Activated CD4-positive, alpha-beta T cell treated with anti-CD3 and anti-CD28 coated beads for 36 hours (primary cell): Measurements from ENCODE around the gene SEC23IP. TPM values are rescaled to one million over a fixed set of nuclear protein-coding genes. Genes with fewer than 3 reads are reported as not detected.
"Not testable (repeated sequence)": the region's sequence is repeated elsewhere in the genome, so short reads cannot be mapped to it uniquely, and the experiment has no call there.

Experiments
- ATAC-seq: fragments of 200-7000 bp; cut with Tn5 transposase; one replicate; pipeline ENCODE4 v1.10.0; 2021; ENCODE audit warnings: mild to moderate bottlenecking, moderate library complexity
- CTCF ChIA-PET: fragments of 350-600 bp; sonication (Branson Sonifier 250); formaldehyde crosslinking; loops from one replicate; lab custom pipeline; 2021; ENCODE audit warnings: antibody characterized with exemption; lab: Charles Lee
- POLR2A ChIA-PET: fragments of 350-600 bp; sonication (Branson Sonifier 250); formaldehyde crosslinking; loops from one replicate; lab custom pipeline; 2021; ENCODE audit warnings: antibody characterized with exemption, inconsistent platforms; lab: Charles Lee
- DNase-seq: peaks from one replicate; pipeline ENCODE4 v3.0.0-alpha.2; 2020
- H3K27ac Mint-ChIP-seq: one replicate; pipeline ENCODE4 v1.8.0; 2021; ENCODE audit warnings: mixed read lengths
- H3K27me3 Mint-ChIP-seq: one replicate; pipeline ENCODE4 v1.8.0; 2021; ENCODE audit warnings: mixed read lengths
- H3K36me3 Mint-ChIP-seq: one replicate; pipeline ENCODE4 v1.8.0; 2021; ENCODE audit warnings: low read depth, mixed read lengths
- H3K4me1 Mint-ChIP-seq: one replicate; pipeline ENCODE4 v1.8.0; 2021; ENCODE audit warnings: mixed read lengths
- H3K4me3 Mint-ChIP-seq: one replicate; pipeline ENCODE4 v1.8.0; 2021; ENCODE audit warnings: mild to moderate bottlenecking, moderate library complexity, mixed read lengths
- H3K9me3 Mint-ChIP-seq: one replicate; pipeline ENCODE4 v1.8.0; 2021; ENCODE audit warnings: low read depth, mixed read lengths
- intact Hi-C, 2 experiments: fragments of 100-400 bp; cut with DNase I in 1 of 2; cut with micrococcal nuclease in 1 of 2; formaldehyde crosslinking; loops; one replicate each; pipeline versions ENCODE4 v1.14.2 to v1.15.1; 2022 to 2024; cut with DNase I, micrococcal nuclease
- total RNA-seq, 2 experiments: library from RNA; stranded (reverse); gene quantifications; one replicate each; pipeline ENCODE4 v1.2.3, GENCODE V29; 2021

The SEC23IP gene
- total RNA-seq, 2 experiments from 2014 or later: 70.3 to 87.2 TPM

DNA sequence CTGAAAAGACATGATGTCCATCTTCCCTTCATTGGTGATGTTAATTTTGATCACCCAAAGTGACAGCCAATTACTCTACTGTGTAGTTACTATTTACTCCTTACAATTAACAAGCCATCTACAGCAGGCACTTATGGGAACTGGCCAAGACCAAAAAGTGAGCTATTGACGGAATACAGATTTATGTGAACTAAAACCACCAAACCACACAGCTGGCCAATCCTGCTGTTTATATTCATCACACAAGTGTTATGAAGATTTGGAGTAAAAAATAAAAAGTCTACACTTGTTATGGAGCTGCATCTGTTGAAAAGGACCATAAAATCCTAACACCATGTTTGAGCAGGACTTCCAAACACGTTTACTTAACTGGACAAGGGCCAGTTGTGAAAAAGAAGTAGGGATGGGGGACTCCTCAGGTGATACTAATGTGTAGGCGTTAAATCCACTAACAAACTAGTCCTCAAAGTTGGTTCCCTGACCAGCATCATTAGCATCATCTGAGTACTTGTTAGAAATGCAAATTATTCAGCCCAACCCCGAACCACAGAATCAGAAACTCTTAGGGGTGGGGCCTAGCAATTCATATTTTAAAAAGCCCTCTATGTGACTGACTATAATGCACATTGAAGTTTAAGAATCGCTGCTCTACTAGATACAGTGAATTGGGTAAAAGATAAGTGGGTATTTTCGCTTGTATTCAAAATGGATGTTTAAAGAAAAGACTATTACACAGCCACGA, 31.5 kb upstream of the SEC23IP start:
- Mint-ChIP-seq H3K4me1 (peaks cover 48% of the 10 kb centered on the region), H3K36me3 (peaks cover 40% of the 10 kb centered on the region), H3K27me3 (no peaks in the 10 kb centered on the region), H3K9me3 (no peaks in the 10 kb centered on the region), H3K4me3 (no peak overlapping the region), H3K27ac (peak overlapping the region; percentile 60)
- intact Hi-C loops: no loop called here
- POLR2A ChIA-PET: interaction anchor here (0.9 kb wide), 1 partner anchor 11 kb away, joined by 4 read pairs; no protein-coding TSS in a partner anchor
- CTCF ChIA-PET: interaction anchor here (0.6 to 5.4 kb wide), 17 partner anchors 9 to 328 kb away, joined by 3 to 75 read pairs (median 11); partner anchors contain the start of gene MCMBP
- ATAC-seq (peak; percentile 36), DNase-seq (no peak)

DNA sequence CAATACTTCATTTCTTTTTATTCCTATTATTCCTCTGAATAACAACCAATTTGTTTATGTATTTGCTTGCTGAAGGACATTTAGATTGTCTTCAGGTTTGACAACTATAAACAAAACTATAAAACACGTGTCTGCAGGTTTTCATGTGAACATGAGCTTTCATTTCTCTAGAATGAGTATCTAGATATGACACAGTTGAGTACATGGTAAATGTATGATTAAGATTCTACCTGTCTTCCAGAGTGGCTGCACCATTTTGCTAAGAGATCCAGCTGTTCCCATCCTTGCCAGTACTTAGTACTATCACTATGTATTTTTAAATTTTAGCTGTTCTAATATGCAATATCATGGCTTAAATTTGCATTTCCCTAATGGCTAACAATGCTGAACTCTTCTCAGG, 30.0 kb upstream of the SEC23IP start:
- Mint-ChIP-seq H3K9me3 (no peaks in the 10 kb centered on the region), H3K36me3 (peaks cover 37% of the 10 kb centered on the region)

DNA sequence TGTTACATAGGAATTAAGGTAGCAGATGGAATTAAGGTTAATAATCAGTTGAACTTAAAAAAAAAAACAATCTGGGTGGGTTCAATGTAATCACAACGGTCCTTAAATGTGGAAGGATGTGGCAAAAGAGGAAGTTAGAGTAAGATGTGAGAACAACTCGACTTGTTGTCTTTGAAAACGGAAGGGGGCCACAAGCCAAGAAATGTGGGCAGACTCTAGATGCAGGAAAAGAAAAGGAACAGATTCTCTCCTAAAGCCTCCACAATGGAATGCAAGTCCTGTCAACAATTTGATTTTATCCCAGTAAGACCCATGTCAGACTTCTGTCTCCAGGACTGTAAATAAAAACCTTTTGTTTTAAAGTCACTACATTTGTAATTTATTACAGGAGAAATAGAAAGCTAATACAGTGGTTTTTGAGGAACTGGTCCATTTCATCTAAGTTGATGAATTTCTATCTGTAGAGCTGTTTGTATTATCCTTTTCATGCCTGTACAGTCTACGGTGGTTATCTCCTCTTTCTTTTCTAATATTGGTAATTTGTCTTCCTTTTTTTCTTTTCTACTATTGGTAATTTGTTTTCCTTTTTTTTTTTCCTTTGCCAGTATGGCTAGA, 28.5 kb upstream of the SEC23IP start:
- intact Hi-C loops: no loop called here
- POLR2A ChIA-PET: interaction anchor here (0.6 to 0.7 kb wide), 3 partner anchors 9 to 111 kb away, joined by 3 to 5 read pairs (median 5); partner anchors contain the start of gene MCMBP
- Mint-ChIP-seq H3K27me3 (no peaks in the 10 kb centered on the region), H3K4me1 (peaks cover 58% of the 10 kb centered on the region), H3K4me3 (no peak overlapping the region), H3K27ac (no peak overlapping the region), H3K36me3 (peaks cover 39% of the 10 kb centered on the region), H3K9me3 (no peaks in the 10 kb centered on the region)
- no peak for ATAC-seq
- no peak for DNase-seq
- CTCF ChIA-PET: interaction anchor here (1.1 to 1.2 kb wide), 2 partner anchors 178 to 211 kb away, joined by 3 to 4 read pairs; no protein-coding TSS in a partner anchor

More for the DNA sequence above, 30.0 kb upstream of the SEC23IP start:
- ChIA-PET CTCF (interaction anchor here (0.6 to 5.4 kb wide), 4 partner anchors 10 to 137 kb away, joined by 3 to 75 read pairs (median 4); partner anchors contain the start of genes INPP5F and MCMBP), POLR2A (interaction anchor here (0.9 kb wide), 2 partner anchors 27 to 207 kb away, joined by 3 read pairs; no protein-coding TSS in a partner anchor)
- no peaks in the 10 kb centered on the region for H3K27me3 Mint-ChIP-seq
- intact Hi-C loops: no loop called here
- H3K4me3 Mint-ChIP-seq: no peak overlapping the region
- H3K27ac Mint-ChIP-seq: no peak overlapping the region
- peaks cover 52% of the 10 kb centered on the region for H3K4me1 Mint-ChIP-seq
- no peak for DNase-seq
- peak; percentile 55 for ATAC-seq

DNA sequence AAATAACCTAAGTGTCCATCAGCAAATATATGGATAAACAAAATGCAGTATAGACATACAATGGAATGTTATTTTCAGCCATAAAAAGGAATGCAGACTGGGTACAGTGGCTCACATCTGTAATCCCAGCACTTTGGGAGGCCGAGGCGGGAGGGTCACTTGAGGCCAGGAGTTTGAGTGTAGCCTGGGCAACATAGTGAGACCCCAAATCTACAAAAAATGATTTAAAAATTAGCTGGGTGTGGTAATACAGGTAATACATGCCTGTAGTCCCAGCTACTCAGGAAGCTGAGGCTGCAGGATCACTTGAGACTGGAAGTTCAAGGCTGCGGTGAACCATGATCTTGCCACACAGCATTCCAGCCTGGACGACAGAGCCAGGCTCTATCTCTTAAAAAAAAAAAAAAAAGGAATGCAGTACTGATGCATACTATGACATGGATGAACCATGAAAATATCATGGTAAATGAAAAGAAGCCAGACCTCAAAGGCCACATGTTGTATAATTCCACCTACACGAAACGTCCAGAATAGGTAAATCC, 26.8 kb upstream of the SEC23IP start:
- no peaks in the 10 kb centered on the region for H3K9me3 Mint-ChIP-seq
- H3K27me3 Mint-ChIP-seq: no peaks in the 10 kb centered on the region
- intact Hi-C loops: no loop called here
- no peak overlapping the region for H3K4me3 Mint-ChIP-seq
- ATAC-seq (no peak), DNase-seq (no peak)
- no peak overlapping the region for H3K27ac Mint-ChIP-seq
- peaks cover 52% of the 10 kb centered on the region for H3K4me1 Mint-ChIP-seq
- ChIA-PET CTCF (no interaction called here), POLR2A (interaction anchor here (0.6 kb wide), 1 partner anchor 336 kb away, joined by 3 read pairs; no protein-coding TSS in a partner anchor)
- H3K36me3 Mint-ChIP-seq: peaks cover 38% of the 10 kb centered on the region

DNA sequence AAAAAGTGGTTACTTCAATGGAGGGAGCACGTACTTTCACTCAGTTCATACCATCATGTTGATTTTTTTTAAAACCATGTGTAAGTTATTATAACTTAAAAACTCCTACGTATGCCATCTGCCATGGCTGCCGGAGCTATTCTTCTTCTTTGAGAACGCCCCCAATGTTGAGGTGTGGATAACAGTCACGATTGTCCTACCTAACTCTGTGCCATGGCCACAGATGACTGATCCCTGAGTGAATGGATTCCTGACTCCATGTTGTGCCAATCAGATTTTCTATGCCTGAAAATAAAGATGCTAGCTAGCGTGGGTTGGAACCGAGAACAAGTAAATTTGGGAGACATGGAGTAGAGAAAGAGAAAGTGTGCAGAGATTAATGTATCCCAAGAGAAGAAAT, 25.2 kb upstream of the SEC23IP start:
- ChIA-PET POLR2A (interaction anchor here (0.5 kb wide), 1 partner anchor 211 kb away, joined by 3 read pairs; no protein-coding TSS in a partner anchor), CTCF (interaction anchor here (1.0 to 1.6 kb wide), 3 partner anchors 9 to 163 kb away, joined by 4 to 7 read pairs (median 5); no protein-coding TSS in a partner anchor)
- no peak for ATAC-seq
- H3K27ac Mint-ChIP-seq: no peak overlapping the region
- no peak for DNase-seq
- H3K36me3 Mint-ChIP-seq: peaks cover 45% of the 10 kb centered on the region
- no peaks in the 10 kb centered on the region for H3K9me3 Mint-ChIP-seq
- intact Hi-C loops: no loop called here
- H3K4me3 Mint-ChIP-seq: no peak overlapping the region
- H3K27me3 Mint-ChIP-seq: no peaks in the 10 kb centered on the region
- peaks cover 48% of the 10 kb centered on the region for H3K4me1 Mint-ChIP-seq

DNA sequence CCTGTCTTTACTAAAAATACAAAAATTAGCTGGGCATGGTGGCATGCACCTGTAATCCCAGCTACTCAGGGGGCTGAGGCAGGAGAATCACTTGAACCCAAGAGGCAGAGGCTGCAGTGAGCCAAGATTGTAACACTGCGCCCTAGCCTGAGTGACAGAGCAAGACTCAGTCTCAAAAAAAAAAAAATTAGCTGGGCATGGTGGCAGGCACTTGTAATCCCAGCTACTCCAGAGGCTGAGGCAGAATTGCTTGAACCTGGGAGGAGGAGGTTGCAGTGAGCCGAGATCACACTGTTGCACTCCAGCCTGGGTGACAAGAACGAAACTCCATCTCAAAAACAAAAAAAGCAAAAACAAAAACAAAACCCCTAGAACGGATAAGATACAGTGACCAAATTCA, 23.1 kb upstream of the SEC23IP start:
- ATAC-seq, H3K27ac Mint-ChIP-seq, H3K9me3 Mint-ChIP-seq, H3K27me3 Mint-ChIP-seq, H3K4me3 Mint-ChIP-seq, intact Hi-C loops, DNase-seq: not testable (repeated sequence)
- POLR2A ChIA-PET: interaction anchor here (0.6 kb wide), 2 partner anchors 174 to 186 kb away, joined by 3 to 10 read pairs; no protein-coding TSS in a partner anchor
- H3K36me3 Mint-ChIP-seq: peaks cover 38% of the 10 kb centered on the region
- CTCF ChIA-PET: interaction anchor here (0.6 to 2.2 kb wide), 5 partner anchors 10 to 183 kb away, joined by 3 to 15 read pairs (median 3); no protein-coding TSS in a partner anchor
- peaks cover 43% of the 10 kb centered on the region for H3K4me1 Mint-ChIP-seq

DNA sequence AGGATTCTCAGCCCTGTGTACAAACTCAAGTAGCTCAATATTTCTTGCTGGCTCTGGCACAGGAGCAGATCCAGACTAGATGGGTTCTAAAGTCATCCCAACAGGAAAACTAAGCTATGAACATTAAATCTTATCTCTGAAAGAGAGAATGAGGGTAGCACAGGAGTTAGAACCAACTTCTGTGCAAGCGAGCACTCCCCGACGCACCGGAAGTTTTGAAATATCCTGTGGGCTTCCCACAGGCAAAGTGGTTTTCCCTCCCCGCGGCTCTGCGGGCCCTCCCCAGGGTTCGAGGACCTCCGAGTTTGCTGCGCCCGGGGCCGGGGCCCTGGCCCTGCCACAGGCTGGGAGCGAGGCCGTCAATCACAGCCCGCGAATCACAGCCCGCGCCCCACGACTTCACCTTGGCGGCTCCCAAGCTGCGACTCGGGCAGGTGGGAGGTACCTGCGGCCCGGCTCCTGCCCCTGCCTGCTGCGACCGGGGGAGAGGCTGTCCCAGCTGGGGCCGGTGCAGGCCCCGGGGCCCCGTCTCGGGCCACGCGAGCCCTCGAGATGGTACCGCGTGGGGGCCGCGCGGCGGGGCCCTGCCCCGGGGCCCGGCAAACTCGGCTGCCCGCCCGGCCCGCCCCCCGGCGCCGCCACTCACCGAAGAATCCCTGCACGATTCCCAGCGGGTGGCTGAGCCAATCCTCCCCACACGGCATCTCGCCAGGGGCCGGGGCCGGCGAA, 20.5 kb upstream of the SEC23IP start:
- H3K36me3 Mint-ChIP-seq: peaks cover 22% of the 10 kb centered on the region
- H3K4me1 Mint-ChIP-seq: peaks cover 38% of the 10 kb centered on the region
- H3K27ac Mint-ChIP-seq: peak overlapping the region; percentile 84
- no peaks in the 10 kb centered on the region for H3K27me3 Mint-ChIP-seq
- peak overlapping the region; percentile 90 for H3K4me3 Mint-ChIP-seq
- H3K9me3 Mint-ChIP-seq: no peaks in the 10 kb centered on the region
- POLR2A ChIA-PET: interaction anchor here (0.6 to 2.0 kb wide), 8 partner anchors 9 to 275 kb away, joined by 3 to 7 read pairs (median 3); partner anchors contain the start of genes INPP5F, SEC23IP and TIAL1
- ATAC-seq: peak; percentile 27
- DNase-seq: peak; percentile 75
- intact Hi-C loops: loop anchor here (1.0 to 5.0 kb wide), 11 partner anchors 20 to 1117 kb away; partner anchors contain the start of genes BAG3 (in 1 of the 2), CACUL1 (in 1 of the 2), EIF3A (in 1 of the 2) and RGS10 (in 1 of the 2)
- CTCF ChIA-PET: interaction anchor here (1.8 to 3.0 kb wide), 3 partner anchors 9 to 20 kb away, joined by 5 to 24 read pairs (median 10); partner anchors contain the start of gene SEC23IP

DNA sequence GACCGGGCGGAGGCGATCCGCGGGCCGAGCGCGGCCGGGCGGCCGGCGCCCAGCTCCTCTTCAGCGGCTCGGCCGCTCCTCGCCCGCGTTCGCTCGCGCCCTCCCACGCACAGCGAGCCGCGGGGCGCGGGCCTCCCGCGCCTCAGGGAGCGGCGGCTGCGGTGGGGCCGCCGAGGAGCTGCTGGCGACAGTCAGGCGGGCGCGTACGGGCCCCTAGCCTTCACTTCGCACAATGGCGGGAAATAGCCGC, 20.0 kb upstream of the SEC23IP start, which contains the start of gene MCMBP:
TSS of gene MCMBP (minus strand) at position 234 of the 250 bp plus-strand sequence. CDS start 259 bp downstream, outside the sequence.
- Mint-ChIP-seq H3K36me3 (peaks cover 19% of the 10 kb centered on the region), H3K27me3 (no peaks in the 10 kb centered on the region), H3K4me1 (peaks cover 35% of the 10 kb centered on the region), H3K9me3 (no peaks in the 10 kb centered on the region), H3K4me3 (peak within 1 kb of the TSS; percentile 90), H3K27ac (peak within 1 kb of the TSS; percentile 87)
- ATAC-seq: no peak
- ChIA-PET POLR2A (interaction anchor here (0.6 to 2.0 kb wide), 7 partner anchors 8 to 275 kb away, joined by 3 to 15 read pairs (median 3); partner anchors contain the start of genes INPP5F, SEC23IP and TIAL1), CTCF (interaction anchor here (1.2 to 3.0 kb wide), 5 partner anchors 10 to 122 kb away, joined by 3 to 24 read pairs (median 5); partner anchors contain the start of gene SEC23IP)
- no peak for DNase-seq
- intact Hi-C loops: loop anchor here (1.0 to 5.0 kb wide), 11 partner anchors 20 to 1118 kb away; partner anchors contain the start of genes BAG3 (in 1 of the 2), CACUL1 (in 1 of the 2), EIF3A (in 1 of the 2) and RGS10 (in 1 of the 2)

DNA sequence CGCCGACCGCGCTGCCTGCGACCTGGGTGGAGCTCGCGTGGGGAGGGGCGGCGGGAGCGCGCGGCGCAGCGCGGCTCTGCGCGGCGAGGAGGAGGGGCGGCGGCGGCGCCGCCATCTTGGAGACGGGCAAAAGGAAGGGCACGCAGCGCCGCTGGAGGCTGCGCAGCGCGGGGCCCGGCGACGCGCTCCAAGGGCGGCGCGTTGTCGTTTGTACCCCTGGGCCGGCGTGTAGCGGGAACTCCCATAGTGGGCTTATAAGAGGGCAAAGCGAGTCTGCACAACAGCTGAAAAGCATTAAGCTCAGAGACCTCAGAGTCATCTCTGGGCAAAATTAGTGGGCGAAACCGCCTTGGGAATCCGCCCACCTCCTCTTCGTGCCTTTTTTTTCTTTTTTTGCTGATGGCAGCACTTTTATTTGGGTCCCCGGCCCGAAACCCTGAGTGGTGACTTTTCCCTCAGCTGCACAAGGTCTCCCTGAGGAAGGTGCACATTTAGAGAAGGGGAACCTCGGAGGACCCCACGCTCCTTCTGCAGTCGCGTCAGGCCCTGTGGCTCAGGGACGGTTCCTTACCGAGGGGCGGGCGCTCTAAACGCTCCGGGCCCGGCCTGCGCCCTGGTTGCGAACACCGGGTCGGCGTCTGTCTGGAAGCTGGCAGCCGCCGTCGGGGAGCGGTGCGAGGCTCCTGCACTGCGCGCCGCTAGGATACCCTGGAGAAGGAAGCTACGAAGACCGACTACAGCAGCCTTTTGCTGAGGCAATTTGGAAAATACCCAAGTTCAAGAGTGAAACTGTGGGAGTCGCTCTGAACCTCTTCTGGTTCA, 19.5 kb upstream of the SEC23IP start:
- DNase-seq (peak; percentile 94), ATAC-seq (peak; percentile 95)
- Mint-ChIP-seq H3K27ac (peak overlapping the region; percentile 87), H3K9me3 (no peaks in the 10 kb centered on the region), H3K36me3 (peaks cover 17% of the 10 kb centered on the region), H3K4me3 (peak overlapping the region; percentile 79), H3K27me3 (no peaks in the 10 kb centered on the region), H3K4me1 (peaks cover 33% of the 10 kb centered on the region)
- ChIA-PET CTCF (interaction anchor here (0.6 to 3.0 kb wide), 8 partner anchors 10 to 278 kb away, joined by 3 to 24 read pairs (median 5); partner anchors contain the start of gene SEC23IP), POLR2A (interaction anchor here (0.6 to 2.0 kb wide), 9 partner anchors 9 to 333 kb away, joined by 3 to 15 read pairs (median 3); partner anchors contain the start of genes INPP5F, SEC23IP and TIAL1)
- intact Hi-C loops: loop anchor here (1.0 to 5.0 kb wide), 12 partner anchors 19 to 1118 kb away; partner anchors contain the start of genes SEC23IP (in 2 of the 2), BAG3 (in 1 of the 2), CACUL1 (in 1 of the 2) and EIF3A (in 1 of the 2)
